HEK293 (cell line): Measurements from ENCODE around the gene PLCD1.

Source experiments
- SALL2 ChIP-seq: fragments of 450-650 bp; formaldehyde crosslinking; IDR thresholded peaks from 2 replicates; pipeline ENCODE4 v1.5.0; 2017; ENCODE audit warnings: missing biosample characterization, mild to moderate bottlenecking, missing genetic modification characterization, borderline replicate concordance
- SP2 ChIP-seq: fragments of 450-650 bp; formaldehyde crosslinking; IDR thresholded peaks from 2 replicates; pipeline ENCODE4 v1.5.1; 2016; ENCODE audit warnings: missing biosample characterization, missing genetic modification characterization
- ZNF112 ChIP-seq: fragments of 450-650 bp; formaldehyde crosslinking; IDR thresholded peaks from 2 replicates; pipeline ENCODE4 v1.5.0; 2017; ENCODE audit warnings: missing biosample characterization, missing genetic modification characterization
- ZNF140 ChIP-seq: fragments of 450-650 bp; formaldehyde crosslinking; IDR thresholded peaks from 2 replicates; pipeline ENCODE4 v1.5.1; 2016; ENCODE audit warnings: missing biosample characterization, missing genetic modification characterization
- ZNF302 ChIP-seq: fragments of 450-650 bp; formaldehyde crosslinking; IDR thresholded peaks from 2 replicates; pipeline ENCODE4 v1.5.1; 2016; ENCODE audit warnings: missing biosample characterization, missing genetic modification characterization, low read depth
- ZNF350 ChIP-seq: fragments of 450-650 bp; formaldehyde crosslinking; IDR thresholded peaks from 2 replicates; pipeline ENCODE4 v1.5.0; 2017; ENCODE audit warnings: missing biosample characterization, mild to moderate bottlenecking, missing genetic modification characterization
- ZNF670 ChIP-seq: fragments of 450-650 bp; formaldehyde crosslinking; IDR thresholded peaks from 2 replicates; pipeline ENCODE4 v1.5.1; 2016; ENCODE audit warnings: missing biosample characterization, missing genetic modification characterization, low read depth
- ZNF843 ChIP-seq: fragments of 450-650 bp; formaldehyde crosslinking; IDR thresholded peaks from 2 replicates; pipeline ENCODE4 v1.5.1; 2016; ENCODE audit warnings: missing biosample characterization, missing genetic modification characterization
- ZSCAN16 ChIP-seq: fragments of 450-650 bp; formaldehyde crosslinking; IDR thresholded peaks from 2 replicates; pipeline ENCODE4 v1.5.1; 2016; ENCODE audit warnings: missing biosample characterization, missing genetic modification characterization
- TF ChIP-seq, protein P1 (sequence below): fragments of 450-650 bp; formaldehyde crosslinking; IDR thresholded peaks from 2 replicates; pipeline ENCODE4 v1.5.1; 2016; ENCODE audit warnings: missing biosample characterization, missing genetic modification characterization
- TF ChIP-seq, protein P2 (sequence below): fragments of 450-650 bp; formaldehyde crosslinking; IDR thresholded peaks from 2 replicates; pipeline ENCODE4 v1.5.1; 2016; ENCODE audit warnings: missing biosample characterization, missing genetic modification characterization
- TF ChIP-seq, protein P3 (sequence below): fragments of 450-650 bp; formaldehyde crosslinking; IDR thresholded peaks from 2 replicates; pipeline ENCODE4 v1.5.1; 2016; ENCODE audit warnings: missing biosample characterization, missing genetic modification characterization, low read depth

DNA sequence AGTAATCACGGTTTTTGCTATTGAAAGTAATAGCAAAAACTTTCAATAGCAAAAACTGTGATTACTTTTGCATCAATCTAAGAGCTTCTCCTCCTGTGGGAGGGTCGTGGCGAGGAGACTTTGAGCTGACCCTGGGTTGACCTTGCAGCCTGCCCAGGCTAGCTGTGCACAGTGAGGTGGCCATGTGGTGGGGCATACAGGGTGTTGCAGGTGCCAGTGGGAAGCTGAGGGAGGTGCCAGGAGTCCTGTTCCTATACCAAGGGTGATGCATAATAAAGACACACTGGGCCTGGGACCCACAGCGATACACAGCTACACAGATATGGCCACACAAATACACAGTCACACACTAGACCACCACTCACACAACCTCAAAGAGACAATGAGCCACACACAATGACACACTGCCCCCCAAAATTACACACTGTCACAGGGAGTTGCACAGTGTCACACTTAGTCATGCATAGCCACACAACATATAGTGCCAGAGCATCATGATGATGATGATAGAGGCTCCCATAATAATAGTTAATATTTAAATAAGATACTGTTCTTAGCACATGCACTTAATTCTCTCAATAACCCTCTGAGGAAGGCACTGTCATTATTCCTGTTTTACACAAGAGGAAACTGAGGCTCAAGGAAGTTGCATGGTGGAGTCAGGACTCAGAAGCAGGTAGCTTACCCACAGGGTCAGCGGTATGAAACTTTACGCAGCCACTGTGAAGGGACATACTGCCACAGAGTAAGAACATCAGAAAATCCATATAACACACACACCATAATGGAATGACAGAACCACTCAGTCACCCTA lies 6.3 kb downstream of the PLCD1 start:
- TF ChIP-seq ZNF843 (tag by site-specific recombination) (no peak), ZNF112 (tag by site-specific recombination) (no peak), ZSCAN16 (tag by site-specific recombination) (no peak), ZNF670 (tag by site-specific recombination) (no peak), SP2 (tag by site-specific recombination) (no peak), ZNF302 (tag by site-specific recombination) (no peak), SALL2 (tag by site-specific recombination) (no peak), ZNF350 (tag by site-specific recombination) (no peak), ZNF140 (tag by site-specific recombination) (no peak)
- TF ChIP-seq, protein P1, sequence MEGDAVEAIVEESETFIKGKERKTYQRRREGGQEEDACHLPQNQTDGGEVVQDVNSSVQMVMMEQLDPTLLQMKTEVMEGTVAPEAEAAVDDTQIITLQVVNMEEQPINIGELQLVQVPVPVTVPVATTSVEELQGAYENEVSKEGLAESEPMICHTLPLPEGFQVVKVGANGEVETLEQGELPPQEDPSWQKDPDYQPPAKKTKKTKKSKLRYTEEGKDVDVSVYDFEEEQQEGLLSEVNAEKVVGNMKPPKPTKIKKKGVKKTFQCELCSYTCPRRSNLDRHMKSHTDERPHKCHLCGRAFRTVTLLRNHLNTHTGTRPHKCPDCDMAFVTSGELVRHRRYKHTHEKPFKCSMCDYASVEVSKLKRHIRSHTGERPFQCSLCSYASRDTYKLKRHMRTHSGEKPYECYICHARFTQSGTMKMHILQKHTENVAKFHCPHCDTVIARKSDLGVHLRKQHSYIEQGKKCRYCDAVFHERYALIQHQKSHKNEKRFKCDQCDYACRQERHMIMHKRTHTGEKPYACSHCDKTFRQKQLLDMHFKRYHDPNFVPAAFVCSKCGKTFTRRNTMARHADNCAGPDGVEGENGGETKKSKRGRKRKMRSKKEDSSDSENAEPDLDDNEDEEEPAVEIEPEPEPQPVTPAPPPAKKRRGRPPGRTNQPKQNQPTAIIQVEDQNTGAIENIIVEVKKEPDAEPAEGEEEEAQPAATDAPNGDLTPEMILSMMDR (tag by site-specific recombination): no peak
- TF ChIP-seq, protein P2, sequence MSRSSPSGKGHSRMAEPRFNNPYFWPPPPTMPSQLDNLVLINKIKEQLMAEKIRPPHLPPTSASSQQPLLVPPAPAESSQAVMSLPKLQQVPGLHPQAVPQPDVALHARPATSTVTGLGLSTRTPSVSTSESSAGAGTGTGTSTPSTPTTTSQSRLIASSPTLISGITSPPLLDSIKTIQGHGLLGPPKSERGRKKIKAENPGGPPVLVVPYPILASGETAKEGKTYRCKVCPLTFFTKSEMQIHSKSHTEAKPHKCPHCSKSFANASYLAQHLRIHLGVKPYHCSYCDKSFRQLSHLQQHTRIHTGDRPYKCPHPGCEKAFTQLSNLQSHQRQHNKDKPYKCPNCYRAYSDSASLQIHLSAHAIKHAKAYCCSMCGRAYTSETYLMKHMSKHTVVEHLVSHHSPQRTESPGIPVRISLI: no peak
- TF ChIP-seq, protein P3, sequence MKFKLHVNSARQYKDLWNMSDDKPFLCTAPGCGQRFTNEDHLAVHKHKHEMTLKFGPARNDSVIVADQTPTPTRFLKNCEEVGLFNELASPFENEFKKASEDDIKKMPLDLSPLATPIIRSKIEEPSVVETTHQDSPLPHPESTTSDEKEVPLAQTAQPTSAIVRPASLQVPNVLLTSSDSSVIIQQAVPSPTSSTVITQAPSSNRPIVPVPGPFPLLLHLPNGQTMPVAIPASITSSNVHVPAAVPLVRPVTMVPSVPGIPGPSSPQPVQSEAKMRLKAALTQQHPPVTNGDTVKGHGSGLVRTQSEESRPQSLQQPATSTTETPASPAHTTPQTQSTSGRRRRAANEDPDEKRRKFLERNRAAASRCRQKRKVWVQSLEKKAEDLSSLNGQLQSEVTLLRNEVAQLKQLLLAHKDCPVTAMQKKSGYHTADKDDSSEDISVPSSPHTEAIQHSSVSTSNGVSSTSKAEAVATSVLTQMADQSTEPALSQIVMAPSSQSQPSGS (tag by site-specific recombination): no peak
